Measurements from ENCODE around the gene EPN3. TPM values are rescaled to one million over a fixed set of nuclear protein-coding genes. Genes with fewer than 3 reads are reported as not detected.

EPN3 gene
- polyA plus RNA-seq, 1 of the 3 experiments (the other 2 are of a cell fraction) = 0.05 TPM

DNA sequence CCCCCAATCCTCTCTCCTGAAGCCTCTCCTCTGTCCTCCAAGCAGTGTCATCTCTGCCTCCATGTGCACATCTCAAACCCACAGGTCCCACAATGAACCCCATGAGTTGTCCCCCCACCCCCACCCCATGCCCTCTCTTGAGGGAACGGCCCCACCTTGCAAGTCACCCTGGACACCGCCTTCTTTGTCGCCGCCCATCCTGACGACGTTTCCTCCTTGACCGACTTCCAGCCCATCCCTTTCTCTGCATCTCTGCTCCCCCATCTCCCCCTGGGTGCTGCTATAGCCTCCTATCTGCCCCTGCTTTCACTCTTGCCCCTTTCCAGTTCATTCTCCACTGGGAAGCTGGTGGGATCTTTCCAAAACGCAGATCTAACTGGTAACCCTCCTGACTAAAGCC, 12.8 kb downstream of the EPN3 start:
- no peaks in the 10 kb centered on the region for H3K9me3 ChIP-seq
- CTCF ChIA-PET = interaction anchor here (0.9 to 24.2 kb wide), 5 partner anchors 44 to 238 kb away, joined by 3 to 1212 read pairs (median 4); no protein-coding TSS in a partner anchor
- WGBS (ENCODE audit: low lambda C conversion rate) = 64% methylated on average over 8 of the region's 8 CpGs

DNA sequence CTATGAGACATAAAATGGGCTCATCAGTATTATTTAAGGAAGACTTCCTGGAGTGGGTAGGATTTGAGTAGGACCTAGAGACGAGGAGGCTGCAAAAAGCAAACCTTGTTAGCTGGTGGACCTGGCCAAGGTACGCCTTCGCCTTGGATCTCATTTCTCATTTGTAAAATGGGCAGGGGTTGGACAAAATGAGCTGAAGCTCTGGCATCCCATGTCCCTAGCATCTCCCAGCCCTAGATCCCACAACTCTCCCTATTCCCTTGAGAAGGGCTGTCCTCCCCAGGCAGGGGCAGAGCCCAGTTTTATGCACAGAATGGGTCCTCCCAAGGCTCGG, 14.1 kb downstream of the EPN3 start:
- no peaks in the 10 kb centered on the region for H4K20me1 ChIP-seq (ENCODE audit: insufficient read depth)
- CTCF ChIA-PET = interaction anchor here (0.6 to 24.2 kb wide), 44 partner anchors 9 to 692 kb away, joined by 3 to 1212 read pairs (median 4); partner anchors contain the start of genes EPN3, NME1 and RSAD1
- no peaks in the 10 kb centered on the region for H3K9me3 ChIP-seq
- H3K4me3 ChIP-seq (ENCODE audit: low read depth in 2 of 2, low read length in 1 of 2) = peak overlapping the region; percentile 70 to 76; a peak in 3 of 4 replicates
- H3K27ac ChIP-seq (ENCODE audit: low read depth in 2 of 2, low read length in 1 of 2) = no peak overlapping the region; a peak in 1 of 4 replicates
- peaks cover 6% of the 10 kb centered on the region for H3F3A ChIP-seq (replicated peaks; ENCODE audit: insufficient read depth)
- peak overlapping the region; percentile 79; the same call in 1 of the 2 replicates for H3K9ac ChIP-seq
- peak overlapping the region; percentile 98; the same call in 1 of the 2 replicates for H3K4me2 ChIP-seq
- peaks cover 12 to 25% of the 10 kb centered on the region in 2 experiments for H3K36me3 ChIP-seq (replicated peaks in 1 of 2; ENCODE audit: control insufficient read depth in 1 of 2, insufficient read depth in 2 of 2, low read length in 1 of 2)
- POLR2A ChIA-PET = no interaction called here
- no peak for DNase-seq
- TF ChIP-seq EP300 (IDR thresholded peaks at IDR 0.05; ENCODE audit: borderline replicate concordance in 1 of 2, low read depth in 1 of 2, low read length in 1 of 2) = no peak
- TF ChIP-seq, protein P1, sequence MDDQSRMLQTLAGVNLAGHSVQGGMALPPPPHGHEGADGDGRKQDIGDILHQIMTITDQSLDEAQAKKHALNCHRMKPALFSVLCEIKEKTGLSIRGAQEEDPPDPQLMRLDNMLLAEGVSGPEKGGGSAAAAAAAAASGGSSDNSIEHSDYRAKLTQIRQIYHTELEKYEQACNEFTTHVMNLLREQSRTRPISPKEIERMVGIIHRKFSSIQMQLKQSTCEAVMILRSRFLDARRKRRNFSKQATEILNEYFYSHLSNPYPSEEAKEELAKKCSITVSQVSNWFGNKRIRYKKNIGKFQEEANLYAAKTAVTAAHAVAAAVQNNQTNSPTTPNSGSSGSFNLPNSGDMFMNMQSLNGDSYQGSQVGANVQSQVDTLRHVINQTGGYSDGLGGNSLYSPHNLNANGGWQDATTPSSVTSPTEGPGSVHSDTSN (IDR thresholded peaks at IDR 0.05) = no peak
- TF ChIP-seq, protein P2, sequence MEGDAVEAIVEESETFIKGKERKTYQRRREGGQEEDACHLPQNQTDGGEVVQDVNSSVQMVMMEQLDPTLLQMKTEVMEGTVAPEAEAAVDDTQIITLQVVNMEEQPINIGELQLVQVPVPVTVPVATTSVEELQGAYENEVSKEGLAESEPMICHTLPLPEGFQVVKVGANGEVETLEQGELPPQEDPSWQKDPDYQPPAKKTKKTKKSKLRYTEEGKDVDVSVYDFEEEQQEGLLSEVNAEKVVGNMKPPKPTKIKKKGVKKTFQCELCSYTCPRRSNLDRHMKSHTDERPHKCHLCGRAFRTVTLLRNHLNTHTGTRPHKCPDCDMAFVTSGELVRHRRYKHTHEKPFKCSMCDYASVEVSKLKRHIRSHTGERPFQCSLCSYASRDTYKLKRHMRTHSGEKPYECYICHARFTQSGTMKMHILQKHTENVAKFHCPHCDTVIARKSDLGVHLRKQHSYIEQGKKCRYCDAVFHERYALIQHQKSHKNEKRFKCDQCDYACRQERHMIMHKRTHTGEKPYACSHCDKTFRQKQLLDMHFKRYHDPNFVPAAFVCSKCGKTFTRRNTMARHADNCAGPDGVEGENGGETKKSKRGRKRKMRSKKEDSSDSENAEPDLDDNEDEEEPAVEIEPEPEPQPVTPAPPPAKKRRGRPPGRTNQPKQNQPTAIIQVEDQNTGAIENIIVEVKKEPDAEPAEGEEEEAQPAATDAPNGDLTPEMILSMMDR (IDR thresholded peaks at IDR 0.05) = no peak
- no peak for TF ChIP-seq EZH2phosphoT487 (IDR thresholded peaks at IDR 0.05; ENCODE audit: borderline replicate concordance, low read depth)
- no peak for TF ChIP-seq POLR2AphosphoS5 (IDR thresholded peaks at IDR 0.05; ENCODE audit: low read depth, low read length)
- no peak for TF ChIP-seq NRF1 (IDR thresholded peaks at IDR 0.05; ENCODE audit: low read depth, low read length)
- TF ChIP-seq NFIC (IDR thresholded peaks at IDR 0.05; ENCODE audit: borderline replicate concordance) = no peak
- H3K4me1 ChIP-seq (ENCODE audit: control insufficient read depth in 1 of 2, insufficient read depth in 2 of 2, low read depth in 1 of 2, low read length in 1 of 2) = peaks cover 7 to 30% of the 10 kb centered on the region in 2 experiments; a peak in 3 of 4 replicates
- H3K79me2 ChIP-seq (ENCODE audit: insufficient read depth) = peaks cover 16% of the 10 kb centered on the region
- no peaks in the 10 kb centered on the region for H3K9me2 ChIP-seq
- no peak overlapping the region for H2AFZ ChIP-seq (ENCODE audit: low read depth)
- 50% methylated on average over 4 of the region's 4 CpGs for WGBS (ENCODE audit: low lambda C conversion rate)
- no peaks in the 10 kb centered on the region for H3K27me3 ChIP-seq (ENCODE audit: insufficient read depth)

More for the DNA sequence above, 12.8 kb downstream of the EPN3 start:
- DNase-seq = no peak
- no peaks in the 10 kb centered on the region for H3K9me2 ChIP-seq
- no peak for TF ChIP-seq TCF12 (IDR thresholded peaks at IDR 0.05)
- no peak for TF ChIP-seq RCOR1 (IDR thresholded peaks at IDR 0.05; ENCODE audit: low read length)
- no peak for TF ChIP-seq JUND (IDR thresholded peaks at IDR 0.05)
- no peak for TF ChIP-seq FOSL2 (IDR thresholded peaks at IDR 0.05; ENCODE audit: borderline replicate concordance, low read depth)
- TF ChIP-seq TEAD4 (IDR thresholded peaks at IDR 0.05; ENCODE audit: borderline replicate concordance, insufficient read depth) = no peak
- TF ChIP-seq, protein P3, sequence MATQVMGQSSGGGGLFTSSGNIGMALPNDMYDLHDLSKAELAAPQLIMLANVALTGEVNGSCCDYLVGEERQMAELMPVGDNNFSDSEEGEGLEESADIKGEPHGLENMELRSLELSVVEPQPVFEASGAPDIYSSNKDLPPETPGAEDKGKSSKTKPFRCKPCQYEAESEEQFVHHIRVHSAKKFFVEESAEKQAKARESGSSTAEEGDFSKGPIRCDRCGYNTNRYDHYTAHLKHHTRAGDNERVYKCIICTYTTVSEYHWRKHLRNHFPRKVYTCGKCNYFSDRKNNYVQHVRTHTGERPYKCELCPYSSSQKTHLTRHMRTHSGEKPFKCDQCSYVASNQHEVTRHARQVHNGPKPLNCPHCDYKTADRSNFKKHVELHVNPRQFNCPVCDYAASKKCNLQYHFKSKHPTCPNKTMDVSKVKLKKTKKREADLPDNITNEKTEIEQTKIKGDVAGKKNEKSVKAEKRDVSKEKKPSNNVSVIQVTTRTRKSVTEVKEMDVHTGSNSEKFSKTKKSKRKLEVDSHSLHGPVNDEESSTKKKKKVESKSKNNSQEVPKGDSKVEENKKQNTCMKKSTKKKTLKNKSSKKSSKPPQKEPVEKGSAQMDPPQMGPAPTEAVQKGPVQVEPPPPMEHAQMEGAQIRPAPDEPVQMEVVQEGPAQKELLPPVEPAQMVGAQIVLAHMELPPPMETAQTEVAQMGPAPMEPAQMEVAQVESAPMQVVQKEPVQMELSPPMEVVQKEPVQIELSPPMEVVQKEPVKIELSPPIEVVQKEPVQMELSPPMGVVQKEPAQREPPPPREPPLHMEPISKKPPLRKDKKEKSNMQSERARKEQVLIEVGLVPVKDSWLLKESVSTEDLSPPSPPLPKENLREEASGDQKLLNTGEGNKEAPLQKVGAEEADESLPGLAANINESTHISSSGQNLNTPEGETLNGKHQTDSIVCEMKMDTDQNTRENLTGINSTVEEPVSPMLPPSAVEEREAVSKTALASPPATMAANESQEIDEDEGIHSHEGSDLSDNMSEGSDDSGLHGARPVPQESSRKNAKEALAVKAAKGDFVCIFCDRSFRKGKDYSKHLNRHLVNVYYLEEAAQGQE (IDR thresholded peaks at IDR 0.05; ENCODE audit: low read depth, low read length) = no peak
- TF ChIP-seq, protein P4, sequence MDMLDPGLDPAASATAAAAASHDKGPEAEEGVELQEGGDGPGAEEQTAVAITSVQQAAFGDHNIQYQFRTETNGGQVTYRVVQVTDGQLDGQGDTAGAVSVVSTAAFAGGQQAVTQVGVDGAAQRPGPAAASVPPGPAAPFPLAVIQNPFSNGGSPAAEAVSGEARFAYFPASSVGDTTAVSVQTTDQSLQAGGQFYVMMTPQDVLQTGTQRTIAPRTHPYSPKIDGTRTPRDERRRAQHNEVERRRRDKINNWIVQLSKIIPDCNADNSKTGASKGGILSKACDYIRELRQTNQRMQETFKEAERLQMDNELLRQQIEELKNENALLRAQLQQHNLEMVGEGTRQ (IDR thresholded peaks at IDR 0.05; ENCODE audit: borderline replicate concordance, low read depth, low read length) = no peak
- TF ChIP-seq EZH2phosphoT487 (IDR thresholded peaks at IDR 0.05; ENCODE audit: borderline replicate concordance, low read depth) = no peak
- TF ChIP-seq RFX5 (IDR thresholded peaks at IDR 0.05; ENCODE audit: low read length) = no peak
- TF ChIP-seq TAF1 (IDR thresholded peaks at IDR 0.05; ENCODE audit: borderline replicate concordance, low read depth, low read length) = no peak
- TF ChIP-seq SIN3A (IDR thresholded peaks at IDR 0.05; ENCODE audit: borderline replicate concordance, low read depth, low read length) = no peak
- no peaks in the 10 kb centered on the region for H4K20me1 ChIP-seq (ENCODE audit: insufficient read depth)
- H3K9ac ChIP-seq = no peak overlapping the region
- no peak overlapping the region for H3K27ac ChIP-seq (ENCODE audit: low read depth in 2 of 2, low read length in 1 of 2)
- H2AFZ ChIP-seq (ENCODE audit: low read depth) = no peak overlapping the region
- peaks cover 12 to 33% of the 10 kb centered on the region in 2 experiments; a peak in 3 of 4 replicates for H3K4me1 ChIP-seq (ENCODE audit: control insufficient read depth in 1 of 2, insufficient read depth in 2 of 2, low read depth in 1 of 2, low read length in 1 of 2)
- H3K4me2 ChIP-seq = no peak overlapping the region
- POLR2A ChIA-PET = no interaction called here
- no peaks in the 10 kb centered on the region for H3K27me3 ChIP-seq (ENCODE audit: insufficient read depth)
- H3K36me3 ChIP-seq (replicated peaks in 1 of 2; ENCODE audit: control insufficient read depth in 1 of 2, insufficient read depth in 2 of 2, low read length in 1 of 2) = peaks cover 5 to 11% of the 10 kb centered on the region in 2 experiments
- H3K4me3 ChIP-seq (ENCODE audit: low read depth in 2 of 2, low read length in 1 of 2) = no peak overlapping the region
- peaks cover 20% of the 10 kb centered on the region for H3K79me2 ChIP-seq (ENCODE audit: insufficient read depth)
- peaks cover 6% of the 10 kb centered on the region for H3F3A ChIP-seq (replicated peaks; ENCODE audit: insufficient read depth)
